GM19438 (cell line): ENCODE measurements around the gene CLCN5.

Source experiments
- ATAC-seq: cut with Tn5 transposase; IDR thresholded peaks from one replicate; pipeline ENCODE4 v1.9.1; 2021; ENCODE audit warnings: low read depth; ENCODE audit not compliant: unreplicated experiment

Gene CLCN5

DNA sequence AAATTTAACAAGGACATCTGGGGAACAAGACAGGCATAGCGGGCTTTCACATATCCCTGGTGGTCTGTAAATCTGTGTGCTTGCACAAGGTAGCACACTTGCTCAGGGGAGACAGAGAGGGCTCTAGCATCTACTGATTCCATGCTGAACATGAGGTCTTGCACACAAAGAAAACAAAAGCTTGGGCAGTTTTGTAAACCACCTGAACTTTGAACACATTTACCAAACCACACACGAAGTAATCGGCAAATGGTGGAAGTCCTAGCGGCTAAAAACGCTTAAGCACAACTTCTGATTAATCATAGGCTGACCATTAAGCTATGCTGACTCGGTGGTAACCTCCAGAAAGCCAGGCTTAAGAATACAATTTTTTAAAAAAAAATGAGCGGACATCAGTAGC is 225.6 kb downstream of the CLCN5 start:
- no peak for ATAC-seq
